ENCODE results near the gene MTREX.

The MTREX gene

GRCh38 chr5:55325621-55326020, 17.8 kb downstream of the MTREX start:
- no peak for DNase-seq

- no peak for DNase-seq
Measured at GRCh38 chr5:55327281-55327680, 19.5 kb downstream of the MTREX start.

- DNase-seq = no peak
Measured at GRCh38 chr5:55331321-55331720, 23.5 kb downstream of the MTREX start.

- no peak for DNase-seq
Measured at GRCh38 chr5:55333017-55333416, 25.2 kb downstream of the MTREX start.

GRCh38 chr5:55333811-55334210, 26.0 kb downstream of the MTREX start:
- DNase-seq = no peak

- DNase-seq = no peak
Measured at GRCh38 chr5:55338092-55338613, 30.4 kb downstream of the MTREX start.

- no peak for DNase-seq
Measured at GRCh38 chr5:55338810-55339243, 31.0 kb downstream of the MTREX start.

GRCh38 chr5:55343107-55343506, 35.3 kb downstream of the MTREX start:
- DNase-seq = no peak

- DNase-seq = no peak
Measured at GRCh38 chr5:55343609-55344008, 35.8 kb downstream of the MTREX start.

GRCh38 chr5:55344392-55344992, 36.7 kb downstream of the MTREX start:
- DNase-seq = no peak

- no peak for DNase-seq
Measured at GRCh38 chr5:55345327-55345726, 37.5 kb downstream of the MTREX start.

GRCh38 chr5:55347786-55348185, 40.0 kb downstream of the MTREX start:
- no peak for DNase-seq

- no peak for DNase-seq
Measured at GRCh38 chr5:55350754-55351153, 43.0 kb downstream of the MTREX start.

- no peak for DNase-seq
Measured at GRCh38 chr5:55356896-55357295, 49.1 kb downstream of the MTREX start.

- DNase-seq = no peak
Measured at GRCh38 chr5:55360190-55360589, 52.4 kb downstream of the MTREX start.

GRCh38 chr5:55363856-55364255, 56.1 kb downstream of the MTREX start:
- no peak for DNase-seq

GRCh38 chr5:55364537-55365055, 56.8 kb downstream of the MTREX start:
- DNase-seq = no peak

GRCh38 chr5:55370291-55370925, 62.6 kb downstream of the MTREX start:
- DNase-seq = no peak

GRCh38 chr5:55371145-55371544, 63.4 kb downstream of the MTREX start:
- DNase-seq = no peak

GRCh38 chr5:55372130-55372925, 64.5 kb downstream of the MTREX start:
- DNase-seq = no peak

- DNase-seq = no peak
Measured at GRCh38 chr5:55377810-55378209, 70.0 kb downstream of the MTREX start.

- no peak for DNase-seq
Measured at GRCh38 chr5:55383254-55383653, 75.5 kb downstream of the MTREX start.

- DNase-seq = no peak
Measured at GRCh38 chr5:55384072-55384471, 76.3 kb downstream of the MTREX start.

GRCh38 chr5:55385227-55385626, 77.4 kb downstream of the MTREX start:
- no peak for DNase-seq

All from SHP77 treated with DMSO at 0.1 percent for 48 hours (cell line).